Hematopoietic multipotent progenitor cell treated with erythropoietin and hydrocortisone succinate and interleukin-3 and kit ligand, for 6 days (in vitro differentiated cells): ENCODE results near the gene ADAT1.
A peak's percentile ranks its signal among the peaks of the same experiment; 100 is the strongest.

Source experiments
- DNase-seq: peaks from one replicate; pipeline ENCODE4 v3.0.0-alpha.2; 2015

ADAT1 gene, protein sequence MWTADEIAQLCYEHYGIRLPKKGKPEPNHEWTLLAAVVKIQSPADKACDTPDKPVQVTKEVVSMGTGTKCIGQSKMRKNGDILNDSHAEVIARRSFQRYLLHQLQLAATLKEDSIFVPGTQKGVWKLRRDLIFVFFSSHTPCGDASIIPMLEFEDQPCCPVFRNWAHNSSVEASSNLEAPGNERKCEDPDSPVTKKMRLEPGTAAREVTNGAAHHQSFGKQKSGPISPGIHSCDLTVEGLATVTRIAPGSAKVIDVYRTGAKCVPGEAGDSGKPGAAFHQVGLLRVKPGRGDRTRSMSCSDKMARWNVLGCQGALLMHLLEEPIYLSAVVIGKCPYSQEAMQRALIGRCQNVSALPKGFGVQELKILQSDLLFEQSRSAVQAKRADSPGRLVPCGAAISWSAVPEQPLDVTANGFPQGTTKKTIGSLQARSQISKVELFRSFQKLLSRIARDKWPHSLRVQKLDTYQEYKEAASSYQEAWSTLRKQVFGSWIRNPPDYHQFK

GRCh38 chr16:75622761-75623605 is at the start of gene ADAT1:
Gene ADAT1 (minus strand): TSS chr16:75623281. CDS start chr16:75620799, 2,482 bp downstream.
- peak; percentile 99 for DNase-seq

- DNase-seq = no peak
Measured at GRCh38 chr16:75667503-75667902, 44.4 kb upstream of the ADAT1 start.

DNA sequence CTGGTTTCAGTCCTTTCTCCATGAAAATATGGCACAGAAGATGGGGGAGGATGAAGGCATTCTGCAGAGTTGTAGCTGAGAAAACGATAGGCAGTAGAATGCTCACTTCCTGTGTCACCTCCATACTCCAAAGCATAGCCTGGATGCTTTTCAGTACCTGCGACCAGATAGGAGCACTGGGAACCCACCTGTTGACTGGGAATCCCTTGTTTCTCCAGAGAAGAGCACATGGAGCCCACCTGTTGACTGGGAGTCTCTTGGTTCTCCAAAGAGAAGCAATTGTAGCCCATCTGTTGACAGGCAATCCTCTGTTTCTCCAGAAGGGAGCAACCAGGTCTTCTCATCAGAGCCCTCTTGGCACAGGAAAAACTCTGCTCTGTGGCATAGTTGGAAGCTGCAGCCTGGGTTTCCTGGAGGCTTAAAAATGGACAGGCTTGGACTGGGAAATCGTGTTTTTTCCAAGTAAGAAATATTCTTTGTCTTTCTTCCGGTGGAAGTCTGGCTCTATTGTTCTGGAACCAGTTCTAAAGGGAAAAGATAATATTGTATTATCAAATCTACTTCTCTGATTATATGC is 37.7 kb upstream of the ADAT1 start:
- no peak for DNase-seq

GRCh38 chr16:75660321-75660720 is 37.2 kb upstream of the ADAT1 start:
- no peak for DNase-seq

DNA sequence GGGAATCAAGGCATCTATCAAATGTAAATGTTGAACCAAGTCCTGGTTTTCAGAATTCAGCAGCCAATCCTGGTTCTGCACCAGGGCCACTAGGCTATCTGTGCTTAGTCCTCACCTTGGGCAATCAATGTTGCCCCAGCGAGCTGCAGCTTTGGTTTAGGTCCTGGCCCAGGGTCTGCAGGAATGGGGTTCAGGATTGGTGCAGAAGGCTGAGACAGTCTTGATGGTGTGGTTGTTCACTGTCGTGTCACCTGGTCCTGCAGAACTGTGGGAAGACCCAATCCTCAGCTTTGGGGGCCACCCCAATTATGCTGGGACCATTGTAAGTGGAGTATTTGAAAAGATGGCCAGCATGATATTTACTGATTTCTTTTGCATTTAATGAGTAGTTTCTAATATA is 35.1 kb upstream of the ADAT1 start:
- no peak for DNase-seq

DNA sequence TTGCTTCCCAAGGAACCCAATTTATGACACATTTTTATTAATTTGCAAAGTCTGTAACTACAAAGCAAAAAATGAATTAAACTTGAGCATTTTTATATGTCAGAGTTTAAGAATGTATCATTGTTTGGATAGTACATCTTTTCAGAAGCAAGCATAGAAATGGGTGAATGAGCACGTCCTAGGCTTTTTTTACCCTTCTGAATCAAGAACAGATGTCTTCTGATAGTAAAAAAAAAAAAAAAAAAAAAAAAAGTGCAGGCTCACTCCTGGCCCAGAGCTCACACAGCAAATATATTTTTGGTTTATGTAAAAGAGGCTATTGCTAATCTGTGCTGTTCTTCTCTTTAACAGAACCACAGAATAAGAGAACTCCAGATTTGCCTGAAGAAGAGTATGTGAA is 30.8 kb upstream of the ADAT1 start:
- DNase-seq = no peak

GRCh38 chr16:75648265-75649076 is 25.4 kb upstream of the ADAT1 start:
- peak; percentile 92 for DNase-seq

- DNase-seq = peak; percentile 96
Measured at GRCh38 chr16:75647492-75648264, 24.6 kb upstream of the ADAT1 start, which contains the start of the genes KARS1 and TERF2IP. Gene KARS1 (minus strand): TSS chr16:75647665. CDS start chr16:75647639, 26 bp downstream. Gene TERF2IP (plus strand): TSS chr16:75647773. CDS start chr16:75647883, 110 bp downstream.

DNA sequence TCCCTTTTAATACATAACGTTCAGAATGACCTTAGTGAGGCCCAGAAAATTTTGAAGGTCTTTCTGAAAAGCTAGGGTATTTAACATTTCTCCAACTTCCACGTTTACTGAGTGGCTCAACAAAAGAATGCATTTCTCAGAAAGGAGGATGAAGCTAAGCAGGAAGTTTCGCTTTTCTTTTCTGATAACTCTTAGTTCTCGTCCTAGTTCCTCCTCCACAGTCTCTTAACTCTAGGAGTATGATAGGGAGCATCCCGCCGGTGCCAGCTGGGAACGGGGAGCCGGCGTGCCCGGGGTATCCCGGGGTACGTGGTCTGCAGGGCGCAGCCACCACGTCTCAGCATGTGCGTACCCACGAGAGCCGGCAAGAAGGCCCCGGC is 24.0 kb upstream of the ADAT1 start:
- no peak for DNase-seq

GRCh38 chr16:75644240-75645012 is 21.3 kb upstream of the ADAT1 start:
- DNase-seq = no peak

GRCh38 chr16:75640598-75640997 is 17.5 kb upstream of the ADAT1 start:
- DNase-seq = no peak

GRCh38 chr16:75635036-75635435 is 12.0 kb upstream of the ADAT1 start:
- DNase-seq = no peak

GRCh38 chr16:75632857-75633256 is 9.8 kb upstream of the ADAT1 start:
- no peak for DNase-seq

DNA sequence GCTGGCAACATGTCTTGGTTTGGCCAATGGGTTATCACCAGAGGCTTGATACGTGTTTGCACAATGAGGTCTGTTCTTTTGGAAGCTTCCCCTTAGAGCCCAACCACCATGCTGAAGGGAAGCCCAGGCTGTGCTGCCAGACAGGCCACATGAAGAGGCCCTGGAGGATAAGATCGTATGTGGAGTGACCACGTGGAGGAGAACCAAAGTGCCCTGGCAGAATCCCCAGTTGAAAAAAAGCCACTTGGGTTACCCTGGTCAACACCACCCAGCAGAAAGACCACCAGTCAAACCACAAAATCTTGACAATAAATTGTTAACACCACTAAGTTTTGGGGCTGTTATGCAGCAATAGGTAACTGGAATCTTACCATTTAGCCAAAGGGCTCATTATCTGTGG is 7.0 kb upstream of the ADAT1 start:
- peak; percentile 56 for DNase-seq

- no peak for DNase-seq
Measured at GRCh38 chr16:75629132-75629531, 6.1 kb upstream of the ADAT1 start.

DNA sequence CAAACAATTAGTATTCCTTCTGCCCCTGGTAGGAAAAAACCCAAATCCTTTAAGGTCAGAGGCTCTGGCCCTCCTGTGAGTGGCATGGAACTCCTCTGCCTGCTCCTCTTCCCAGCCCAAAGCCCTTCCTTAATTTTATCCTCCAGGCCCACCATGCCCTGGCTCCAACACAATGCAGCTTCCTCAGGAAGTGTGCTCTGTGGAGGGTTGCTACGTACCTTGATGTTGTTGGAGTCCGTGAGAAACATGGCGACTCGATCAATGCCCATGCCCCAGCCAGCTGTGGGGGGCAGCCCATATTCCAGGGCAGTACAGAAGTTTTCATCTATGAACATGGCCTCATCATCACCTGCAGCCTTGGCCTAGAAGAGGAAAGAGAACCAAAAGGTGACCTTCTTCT is 5.3 kb upstream of the ADAT1 start:
- DNase-seq = no peak

- peak; percentile 80 for DNase-seq
Measured at GRCh38 chr16:75627851-75628250, 4.8 kb upstream of the ADAT1 start.

GRCh38 chr16:75626806-75627205 is 3.7 kb upstream of the ADAT1 start:
- no peak for DNase-seq

- DNase-seq = peak; percentile 35
Measured at GRCh38 chr16:75624921-75625334, 1.8 kb upstream of the ADAT1 start.

- DNase-seq = peak; percentile 92
Measured at GRCh38 chr16:75621170-75621477, 2.0 kb downstream of the ADAT1 start.
